ENCODE results near the gene C11orf68. TPM values are rescaled to one million over a fixed set of nuclear protein-coding genes. Genes with fewer than 3 reads are reported as not detected.

Gene C11orf68
- total RNA-seq, 6 donors from 2014 or later, result 11.5 to 42.4 (median 24.3) TPM

GRCh38 chr11:65915101-65915820 lies 3.6 kb downstream of the C11orf68 start:
- Histone ChIP-seq H3K36me3 (peaks cover 0 to 4% (median 0%) of the 10 kb centered on the region in 4 donors), H3K27ac (peak overlapping the region; percentile 64 to 99 (median 90)), H3K4me3 (no peak overlapping the region), H3K27me3 (no peaks in the 10 kb centered on the region), H3K4me1 (peaks cover 50 to 53% (median 51%) of the 10 kb centered on the region in 4 donors), H3K9me3 (no peaks in the 10 kb centered on the region)
- DNase-seq (no peak), ATAC-seq (ENCODE audit: low FRiP score in 2 of 2) (no peak)
- WGBS, 2 donors, result 61 to 71% methylated on average over 8 of the region's 10 CpGs
- TF ChIP-seq POLR2AphosphoS5 (IDR thresholded peaks at IDR 0.05) (no peak), POLR2A (IDR thresholded peaks at IDR 0.05) (no peak), CTCF (IDR thresholded peaks at IDR 0.05) (no peak), EP300 (IDR thresholded peaks at IDR 0.05) (no peak)

- TF ChIP-seq POLR2A (IDR thresholded peaks at IDR 0.05) (no peak), CTCF (IDR thresholded peaks at IDR 0.05) (no peak), EP300 (IDR thresholded peaks at IDR 0.05) (no peak), POLR2AphosphoS5 (IDR thresholded peaks at IDR 0.05) (no peak)
- DNase-seq (no peak), ATAC-seq (ENCODE audit: low FRiP score in 2 of 2) (no peak)
- Histone ChIP-seq H3K9me3 (no peaks in the 10 kb centered on the region), H3K36me3 (peaks cover 0 to 4% (median 0%) of the 10 kb centered on the region in 4 donors), H3K4me3 (no peak overlapping the region), H3K27me3 (no peaks in the 10 kb centered on the region), H3K27ac (peak overlapping the region in 1 of 4 donors; percentile 21), H3K4me1 (peaks cover 42 to 46% (median 44%) of the 10 kb centered on the region in 4 donors)
- WGBS, 2 donors, result 48 to 54% methylated on average over 4 of the region's 4 CpGs
Observed at GRCh38 chr11:65912845-65913244, 6.0 kb downstream of the C11orf68 start.

- peak overlapping the region; percentile 20 to 67 (median 64) for H3K27ac ChIP-seq
- no peaks in the 10 kb centered on the region for H3K27me3 ChIP-seq
- H3K4me1 ChIP-seq, result peaks cover 33 to 36% (median 35%) of the 10 kb centered on the region in 4 donors
- peak in 1 of 2 donors; percentile 51 for ATAC-seq (ENCODE audit: low FRiP score in 2 of 2)
- H3K4me3 ChIP-seq, result no peak overlapping the region
- 15 to 23% methylated on average over 11 to 14 of the region's 14 CpGs for WGBS, 2 donors
- H3K9me3 ChIP-seq, result no peaks in the 10 kb centered on the region
- DNase-seq, result no peak
- TF ChIP-seq POLR2A (IDR thresholded peaks at IDR 0.05), result no peak
- peak in 1 of 2 donors; percentile 42 for TF ChIP-seq POLR2AphosphoS5 (IDR thresholded peaks at IDR 0.05)
- peak in 5 of 6 experiments; percentile 31 to 48 (median 38) for TF ChIP-seq CTCF (IDR thresholded peaks at IDR 0.05)
- no peak for TF ChIP-seq EP300 (IDR thresholded peaks at IDR 0.05)
- H3K36me3 ChIP-seq, result no peaks in the 10 kb centered on the region
Observed at GRCh38 chr11:65911682-65912568, 6.9 kb downstream of the C11orf68 start.

GRCh38 chr11:65907878-65908277 lies 11.0 kb downstream of the C11orf68 start:
- no peak for TF ChIP-seq CTCF (IDR thresholded peaks at IDR 0.05)
- TF ChIP-seq POLR2A (IDR thresholded peaks at IDR 0.05), result no peak
- no peak for TF ChIP-seq POLR2AphosphoS5 (IDR thresholded peaks at IDR 0.05)
- no peak for TF ChIP-seq EP300 (IDR thresholded peaks at IDR 0.05)
- H3K4me1 ChIP-seq, result peaks cover 13 to 15% (median 13%) of the 10 kb centered on the region in 4 donors
- H3K36me3 ChIP-seq, result no peaks in the 10 kb centered on the region
- DNase-seq, result no peak
- no peak overlapping the region for H3K4me3 ChIP-seq
- ATAC-seq (ENCODE audit: low FRiP score in 2 of 2), result no peak
- H3K27ac ChIP-seq, result no peak overlapping the region
- WGBS, 2 donors, result 78 to 89% methylated on average over 6 of the region's 6 CpGs
- H3K9me3 ChIP-seq, result no peaks in the 10 kb centered on the region
- no peaks in the 10 kb centered on the region for H3K27me3 ChIP-seq

All from upper lobe of left lung (tissue), 6 donors.